Measurements from ENCODE around the gene TVP23C.
"Not testable (repeated sequence)": the region's sequence is repeated elsewhere in the genome, so short reads cannot be mapped to it uniquely, and the experiment has no call there.

The TVP23C gene

GRCh38 chr17:15563375-15563857, at the start of gene TVP23C:
Gene TVP23C, minus strand, starts transcription at chr17:15563483. Its CDS starts 35 bp downstream, at chr17:15563448.
- peak; percentile 26 for DNase-seq (ENCODE audit: low read depth in 2 of 2)

- DNase-seq (ENCODE audit: low read depth in 2 of 2), result not testable (repeated sequence)
Observed at GRCh38 chr17:15592960-15593359, 29.7 kb upstream of the TVP23C start.

- DNase-seq (ENCODE audit: low read depth in 2 of 2), result not testable (repeated sequence)
Observed at GRCh38 chr17:15591986-15592385, 28.7 kb upstream of the TVP23C start.

GRCh38 chr17:15590844-15591243, 27.6 kb upstream of the TVP23C start:
- not testable (repeated sequence) for DNase-seq (ENCODE audit: low read depth in 2 of 2)

GRCh38 chr17:15589544-15590536, 26.6 kb upstream of the TVP23C start:
- DNase-seq (ENCODE audit: low read depth in 2 of 2), result not testable (repeated sequence)

GRCh38 chr17:15588017-15588416, 24.7 kb upstream of the TVP23C start:
- not testable (repeated sequence) for DNase-seq (ENCODE audit: low read depth in 2 of 2)

GRCh38 chr17:15583313-15583712, 20.0 kb upstream of the TVP23C start:
- DNase-seq (ENCODE audit: low read depth in 2 of 2), result not testable (repeated sequence)

- DNase-seq (ENCODE audit: low read depth in 2 of 2), result not testable (repeated sequence)
Observed at GRCh38 chr17:15581462-15581861, 18.2 kb upstream of the TVP23C start.

- DNase-seq (ENCODE audit: low read depth in 2 of 2), result not testable (repeated sequence)
Observed at GRCh38 chr17:15576848-15577247, 13.6 kb upstream of the TVP23C start.

GRCh38 chr17:15574660-15575059, 11.4 kb upstream of the TVP23C start:
- not testable (repeated sequence) for DNase-seq (ENCODE audit: low read depth in 2 of 2)

- DNase-seq (ENCODE audit: low read depth in 2 of 2), result not testable (repeated sequence)
Observed at GRCh38 chr17:15573870-15574269, 10.6 kb upstream of the TVP23C start.

GRCh38 chr17:15562613-15563374, 489 bp downstream of the TVP23C start:
- not testable (repeated sequence) for DNase-seq (ENCODE audit: low read depth in 2 of 2)

GRCh38 chr17:15561439-15561838, 1.8 kb downstream of the TVP23C start:
- not testable (repeated sequence) for DNase-seq (ENCODE audit: low read depth in 2 of 2)

GRCh38 chr17:15558403-15559105, 4.7 kb downstream of the TVP23C start:
- not testable (repeated sequence) for DNase-seq (ENCODE audit: low read depth in 2 of 2)

- DNase-seq (ENCODE audit: low read depth in 2 of 2), result not testable (repeated sequence)
Observed at GRCh38 chr17:15557334-15557832, 5.9 kb downstream of the TVP23C start.

GRCh38 chr17:15552932-15553331, 10.4 kb downstream of the TVP23C start:
- DNase-seq (ENCODE audit: low read depth in 2 of 2), result not testable (repeated sequence)

GRCh38 chr17:15549552-15549951, 13.7 kb downstream of the TVP23C start:
- DNase-seq (ENCODE audit: low read depth in 2 of 2), result not testable (repeated sequence)

- not testable (repeated sequence) for DNase-seq (ENCODE audit: low read depth in 2 of 2)
Observed at GRCh38 chr17:15546604-15547003, 16.7 kb downstream of the TVP23C start.

- not testable (repeated sequence) for DNase-seq (ENCODE audit: low read depth in 2 of 2)
Observed at GRCh38 chr17:15540371-15541219, 22.7 kb downstream of the TVP23C start.

- not testable (repeated sequence) for DNase-seq (ENCODE audit: low read depth in 2 of 2)
Observed at GRCh38 chr17:15533122-15533521, 30.2 kb downstream of the TVP23C start.
